Measurements from ENCODE around the gene WDFY2.

DNA sequence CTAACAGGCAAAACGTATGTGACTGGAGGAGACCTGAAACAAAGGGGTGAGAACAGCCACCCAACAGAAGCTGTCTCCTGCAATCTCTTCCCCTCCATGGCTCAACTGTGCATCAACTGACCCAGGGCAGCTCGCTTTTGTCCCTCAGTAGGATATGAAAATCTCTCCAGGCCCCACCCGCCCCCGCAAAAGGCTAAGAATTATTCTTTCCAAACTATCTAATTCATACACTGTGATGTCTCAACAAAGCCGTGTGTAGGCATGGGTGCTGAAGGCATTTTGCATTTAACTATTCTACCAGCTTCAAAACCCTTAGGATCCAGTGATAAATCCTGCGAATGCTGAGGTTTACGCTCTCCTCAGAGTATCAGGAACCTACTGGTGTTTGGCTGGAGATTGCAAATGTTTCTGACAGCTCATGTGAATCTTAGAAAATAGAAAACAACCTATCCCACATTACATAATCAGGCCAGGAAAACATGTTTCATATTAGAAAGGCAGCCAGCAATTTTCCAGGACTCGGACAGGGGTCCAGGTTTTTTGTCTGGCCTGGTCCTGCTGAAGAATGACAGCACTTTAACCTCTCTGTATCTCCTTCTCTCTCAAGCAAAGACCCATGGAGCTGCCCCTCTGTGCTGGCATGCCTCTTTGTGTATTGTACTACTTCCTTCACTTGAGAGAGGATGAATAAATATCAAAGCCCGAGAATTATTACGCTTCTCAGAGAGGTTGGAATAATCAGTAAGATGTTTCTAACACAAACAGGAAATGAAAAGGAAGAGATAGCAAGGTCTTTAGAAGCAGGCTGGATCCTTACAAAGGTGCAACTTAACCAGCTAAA, 202.4 kb downstream of the WDFY2 start:
- TF ChIP-seq, protein P1, sequence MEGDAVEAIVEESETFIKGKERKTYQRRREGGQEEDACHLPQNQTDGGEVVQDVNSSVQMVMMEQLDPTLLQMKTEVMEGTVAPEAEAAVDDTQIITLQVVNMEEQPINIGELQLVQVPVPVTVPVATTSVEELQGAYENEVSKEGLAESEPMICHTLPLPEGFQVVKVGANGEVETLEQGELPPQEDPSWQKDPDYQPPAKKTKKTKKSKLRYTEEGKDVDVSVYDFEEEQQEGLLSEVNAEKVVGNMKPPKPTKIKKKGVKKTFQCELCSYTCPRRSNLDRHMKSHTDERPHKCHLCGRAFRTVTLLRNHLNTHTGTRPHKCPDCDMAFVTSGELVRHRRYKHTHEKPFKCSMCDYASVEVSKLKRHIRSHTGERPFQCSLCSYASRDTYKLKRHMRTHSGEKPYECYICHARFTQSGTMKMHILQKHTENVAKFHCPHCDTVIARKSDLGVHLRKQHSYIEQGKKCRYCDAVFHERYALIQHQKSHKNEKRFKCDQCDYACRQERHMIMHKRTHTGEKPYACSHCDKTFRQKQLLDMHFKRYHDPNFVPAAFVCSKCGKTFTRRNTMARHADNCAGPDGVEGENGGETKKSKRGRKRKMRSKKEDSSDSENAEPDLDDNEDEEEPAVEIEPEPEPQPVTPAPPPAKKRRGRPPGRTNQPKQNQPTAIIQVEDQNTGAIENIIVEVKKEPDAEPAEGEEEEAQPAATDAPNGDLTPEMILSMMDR (IDR thresholded peaks at IDR 0.05; ENCODE audit: insufficient read depth, low read length, poor library complexity, severe bottlenecking), result no peak
- TF ChIP-seq EZH2phosphoT487 (conservative IDR thresholded peaks at IDR 0.05; ENCODE audit: low read length), result no peak
